HG03064 (cell line): ENCODE data around the gene ABCB8.
"Not testable (repeated sequence)": the region's sequence is repeated elsewhere in the genome, so short reads cannot be mapped to it uniquely, and the experiment has no call there.

Experiments
- ATAC-seq: cut with Tn5 transposase; IDR thresholded peaks from one replicate; pipeline ENCODE4 v1.9.1; 2021; ENCODE audit warnings: low read depth; ENCODE audit not compliant: unreplicated experiment

Gene ABCB8

GRCh38 chr7:151012911-151013347 is 15.3 kb upstream of the ABCB8 start:
- ATAC-seq: no peak

- no peak for ATAC-seq
Observed at GRCh38 chr7:151013356-151013732, 14.9 kb upstream of the ABCB8 start.

- ATAC-seq: no peak
Observed at GRCh38 chr7:151013733-151014497, 14.3 kb upstream of the ABCB8 start.

DNA sequence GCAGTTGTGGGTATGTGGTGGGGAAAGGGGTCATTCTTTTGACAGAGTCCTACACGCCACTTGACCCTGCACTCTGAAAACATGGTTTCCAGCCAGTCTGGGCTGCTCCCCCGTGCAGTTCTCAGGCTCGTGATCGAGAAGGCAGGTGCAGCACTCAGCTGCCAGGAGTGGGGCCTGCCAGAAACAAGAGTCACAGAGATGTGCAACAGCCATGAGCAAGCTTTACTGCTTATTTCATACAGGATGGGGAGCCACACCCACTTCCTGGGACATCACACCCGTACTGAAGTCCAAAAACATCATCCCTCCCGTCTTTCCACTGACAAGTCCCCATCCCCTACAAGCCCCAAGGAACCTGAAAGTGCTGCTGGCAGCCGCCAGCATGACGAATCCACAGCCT is 13.3 kb upstream of the ABCB8 start:
- ATAC-seq: no peak

DNA sequence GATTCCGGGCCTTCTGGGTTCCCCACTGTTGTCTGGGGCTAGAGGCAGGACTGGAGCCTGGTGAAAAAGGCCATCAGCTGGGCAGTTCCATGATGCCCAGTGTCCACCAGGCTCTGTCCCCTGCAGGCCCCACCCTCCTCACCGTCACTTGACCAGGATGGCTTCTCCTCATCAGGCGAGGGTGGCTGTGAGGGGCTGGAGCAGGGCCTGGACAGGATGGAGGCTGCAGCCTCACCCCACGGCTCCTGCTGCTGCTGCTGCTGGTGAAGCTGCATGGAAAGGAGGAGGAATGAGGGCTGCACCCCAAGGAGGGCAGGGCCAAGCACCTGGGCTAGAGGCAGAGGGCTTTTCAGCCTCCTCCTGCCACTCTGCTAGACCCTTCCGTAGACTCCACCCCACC is 12.3 kb upstream of the ABCB8 start:
- no peak for ATAC-seq

DNA sequence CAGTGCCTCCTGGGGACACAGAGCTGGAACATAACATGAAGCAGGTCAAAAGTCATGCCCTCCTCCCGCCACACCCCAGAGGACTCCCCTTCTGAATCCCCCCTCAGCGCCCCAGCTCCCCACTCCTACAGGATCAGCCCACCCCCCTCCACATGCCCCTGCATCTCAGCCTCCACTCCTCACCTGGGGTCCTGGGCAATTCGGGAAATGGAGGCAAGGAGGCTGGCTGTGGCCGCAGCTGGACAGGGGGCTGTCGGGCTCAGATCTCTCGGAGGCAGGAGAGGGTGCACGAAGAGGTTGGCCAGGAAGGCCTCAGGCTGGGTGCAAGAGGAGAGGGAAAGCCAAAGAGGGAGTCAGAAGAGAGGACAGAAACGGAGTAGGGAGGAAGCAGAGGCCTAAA is 11.7 kb upstream of the ABCB8 start:
- no peak for ATAC-seq

DNA sequence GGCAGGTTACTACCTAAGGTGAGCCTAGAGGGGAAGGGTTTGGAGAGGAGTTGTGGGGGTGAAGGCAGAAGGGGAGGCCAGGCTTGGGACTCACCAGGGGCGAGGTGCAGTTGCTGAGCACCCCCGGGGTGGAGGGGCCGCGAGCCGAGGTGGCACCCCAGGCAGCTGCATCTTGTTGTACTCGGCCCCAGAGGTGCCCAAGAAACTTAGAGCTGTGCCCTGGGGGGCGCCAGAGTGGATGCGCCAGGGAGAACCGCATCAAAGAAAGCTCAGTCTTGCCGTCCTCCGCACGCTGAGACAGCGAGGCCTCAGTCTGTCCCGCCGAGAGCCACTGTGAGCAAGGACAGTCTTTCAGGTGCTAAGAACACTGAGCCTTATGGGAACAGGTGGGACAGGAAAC is 11.3 kb upstream of the ABCB8 start:
- no peak for ATAC-seq

DNA sequence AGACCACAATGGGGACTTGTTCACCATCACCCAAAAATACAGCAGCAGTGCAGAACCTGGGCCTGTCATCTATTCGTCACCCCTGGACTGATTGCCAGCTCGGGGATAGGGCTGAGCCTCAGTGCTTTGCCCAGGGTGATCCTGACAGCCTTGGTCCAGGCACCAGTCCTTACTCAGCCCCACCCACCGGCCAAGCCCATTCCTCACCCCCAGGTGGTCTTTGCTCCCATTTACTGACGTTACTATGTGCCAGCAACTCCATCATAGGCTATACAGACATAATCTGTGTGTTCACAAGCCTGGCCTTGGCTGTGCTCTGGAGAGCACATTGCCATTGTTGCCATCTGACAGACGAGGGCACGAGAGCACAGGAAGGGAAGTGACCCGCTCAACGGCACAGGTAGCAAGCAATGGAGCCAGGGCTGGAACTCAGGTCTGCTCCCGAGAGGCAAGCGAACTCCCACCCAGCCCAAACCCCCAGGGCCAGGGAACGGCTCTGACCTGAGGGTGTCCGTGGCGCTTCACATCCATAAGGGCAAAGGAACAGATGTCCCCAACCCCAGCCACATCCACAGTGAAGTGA is 10.8 kb upstream of the ABCB8 start:
- ATAC-seq: no peak

DNA sequence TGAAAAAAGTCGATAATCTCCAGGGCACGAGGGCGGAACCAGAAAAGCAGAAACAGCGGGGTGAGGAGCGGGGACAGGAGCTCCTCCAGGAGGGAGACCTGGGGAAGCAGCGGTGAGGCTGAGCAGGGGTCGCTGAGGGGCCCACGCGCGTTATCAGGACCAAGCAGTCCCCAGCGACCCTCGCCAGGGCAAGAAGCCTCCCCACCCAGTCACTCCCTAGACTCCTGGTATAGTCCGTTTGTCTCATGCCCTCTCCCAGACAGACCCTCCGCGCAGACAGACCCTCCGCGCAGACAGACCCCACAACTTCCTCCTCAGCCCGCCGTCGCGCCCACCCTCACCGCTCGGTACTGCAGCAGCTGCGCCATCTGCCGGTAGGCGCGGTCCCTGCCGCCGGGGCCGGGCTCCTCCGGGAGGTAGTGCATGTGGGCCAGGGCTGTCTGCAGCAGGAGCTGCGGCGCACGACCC is 10.3 kb upstream of the ABCB8 start:
- no peak for ATAC-seq

GRCh38 chr7:151018421-151019129 is 9.7 kb upstream of the ABCB8 start:
- no peak for ATAC-seq

DNA sequence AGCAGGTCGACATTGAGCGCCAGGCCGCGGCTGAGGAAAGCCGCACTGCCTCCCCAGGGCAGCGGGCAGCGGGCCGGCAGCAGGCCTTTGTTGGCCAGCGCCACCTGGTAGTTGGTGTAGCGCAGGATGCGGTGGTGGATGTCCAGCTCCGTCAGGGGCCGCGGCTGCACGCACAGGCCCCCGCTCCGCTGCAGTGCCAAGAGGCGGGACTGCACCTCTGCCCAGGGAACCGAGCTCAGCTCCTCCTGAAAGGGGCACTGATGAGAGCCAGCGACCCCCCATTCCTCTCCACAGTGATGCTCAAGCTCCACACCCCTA is 9.2 kb upstream of the ABCB8 start:
- ATAC-seq: no peak

GRCh38 chr7:151020231-151020630 is 8.0 kb upstream of the ABCB8 start:
- no peak for ATAC-seq

DNA sequence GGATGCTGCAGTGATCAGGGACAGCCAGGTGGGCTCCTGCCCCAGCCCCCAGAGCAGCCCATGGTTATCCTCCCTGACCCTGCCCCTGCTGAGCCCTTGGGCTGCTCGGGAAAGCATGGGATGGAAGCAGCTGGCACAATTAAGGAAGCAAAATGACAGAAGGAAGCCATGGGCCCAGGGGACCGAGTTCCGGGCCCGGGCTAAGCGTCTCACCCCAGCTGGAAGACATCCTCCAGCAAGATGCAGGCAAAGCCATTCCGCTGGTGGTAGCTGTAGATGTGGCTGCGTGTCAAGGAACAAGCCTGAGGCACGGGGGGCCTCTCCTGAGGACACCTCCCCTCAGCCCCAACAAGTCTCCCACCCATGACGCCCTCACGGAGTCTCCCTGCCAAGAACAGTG is 5.0 kb upstream of the ABCB8 start:
- no peak for ATAC-seq

DNA sequence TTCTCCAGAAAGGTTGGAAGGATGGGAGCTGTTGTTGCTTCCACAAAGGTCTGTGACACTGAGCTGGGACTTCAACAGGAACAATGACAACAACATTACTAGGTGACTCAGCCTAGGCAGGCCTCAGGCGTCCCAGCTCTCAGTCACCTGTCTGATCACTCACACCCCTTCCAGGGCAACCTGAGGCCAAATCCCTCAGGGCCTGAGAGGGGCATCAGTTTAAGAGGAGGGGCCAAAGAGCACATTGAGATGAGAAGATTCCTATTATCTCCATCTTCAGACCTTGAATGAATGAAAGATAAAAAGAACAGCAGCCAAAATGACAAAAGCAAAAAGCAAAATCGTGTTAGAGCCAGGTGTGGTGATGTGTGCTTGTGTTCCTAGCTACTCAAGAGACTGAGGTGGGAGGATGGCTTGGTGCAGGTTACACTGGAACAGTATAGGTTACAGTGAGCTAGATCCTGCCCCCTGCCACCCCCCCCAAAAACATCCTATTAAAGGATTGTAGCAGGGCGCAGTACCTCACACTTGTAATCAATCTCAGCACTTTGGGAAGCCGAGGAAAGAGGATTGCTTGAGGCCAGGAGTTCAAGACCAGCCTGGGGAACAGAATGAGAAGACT is 3.7 kb upstream of the ABCB8 start, which contains the start of gene ATG9B:
Gene ATG9B (minus strand): TSS at position 60 of the 622 bp plus-strand sequence. CDS start 71 bp downstream, outside the sequence.
- no peak for ATAC-seq

GRCh38 chr7:151025924-151026671 is 2.2 kb upstream of the ABCB8 start:
- ATAC-seq: no peak

- ATAC-seq: not testable (repeated sequence)
Observed at GRCh38 chr7:151026771-151027727, 1.2 kb upstream of the ABCB8 start.

- not testable (repeated sequence) for ATAC-seq
Observed at GRCh38 chr7:151027728-151028130, 521 bp upstream of the ABCB8 start.

- ATAC-seq: no peak
Observed at GRCh38 chr7:151028948-151029501, 775 bp downstream of the ABCB8 start.

GRCh38 chr7:151031011-151031410 is 2.8 kb downstream of the ABCB8 start:
- ATAC-seq: no peak
